Tongue (tissue), 2 donors: ENCODE results near the gene PIP4K2A. TPM values are rescaled to one million over a fixed set of nuclear protein-coding genes. Genes with fewer than 3 reads are reported as not detected.
"Not testable (repeated sequence)": the region's sequence is repeated elsewhere in the genome, so short reads cannot be mapped to it uniquely, and the experiment has no call there.

Experiments
- DNase-seq: peaks from one replicate; pipeline ENCODE4 v3.0.0-alpha.2; 2015
- total RNA-seq: library from RNA; depleted of rRNA; stranded (reverse); fragments of >200 nt; gene quantifications from one replicate; pipeline ENCODE4 v1.2.3, GENCODE V29; 2014

The PIP4K2A gene
- total RNA-seq, 1 donor from 2014 or later: 19.8 TPM

GRCh38 chr10:22692119-22692518 lies 22.3 kb downstream of the PIP4K2A start:
- DNase-seq: not testable (repeated sequence)

- DNase-seq: no peak
These were observed 23.6 kb downstream of the PIP4K2A start for GRCh38 chr10:22690614-22691431.

GRCh38 chr10:22690158-22690557 lies 24.2 kb downstream of the PIP4K2A start:
- DNase-seq: no peak

- no peak for DNase-seq
These were observed 28.0 kb downstream of the PIP4K2A start for GRCh38 chr10:22686347-22686746.

- DNase-seq: no peak
These were observed 28.5 kb downstream of the PIP4K2A start for GRCh38 chr10:22685926-22686325.

- peak; percentile 59 for DNase-seq
These were observed 29.7 kb downstream of the PIP4K2A start for GRCh38 chr10:22684699-22685098.

- DNase-seq: no peak
These were observed 31.3 kb downstream of the PIP4K2A start for GRCh38 chr10:22683140-22683389.

GRCh38 chr10:22682237-22683139 lies 31.9 kb downstream of the PIP4K2A start:
- no peak for DNase-seq

GRCh38 chr10:22681783-22682183 lies 32.6 kb downstream of the PIP4K2A start:
- no peak for DNase-seq

GRCh38 chr10:22681301-22681700 lies 33.1 kb downstream of the PIP4K2A start:
- DNase-seq: no peak

GRCh38 chr10:22679608-22680007 lies 34.8 kb downstream of the PIP4K2A start:
- no peak for DNase-seq

GRCh38 chr10:22677333-22677732 lies 37.0 kb downstream of the PIP4K2A start:
- no peak for DNase-seq

GRCh38 chr10:22676435-22676834 lies 37.9 kb downstream of the PIP4K2A start:
- DNase-seq: no peak

GRCh38 chr10:22674573-22674930 lies 39.8 kb downstream of the PIP4K2A start:
- no peak for DNase-seq

GRCh38 chr10:22673785-22674572 lies 40.4 kb downstream of the PIP4K2A start:
- DNase-seq: peak; percentile 61

- no peak for DNase-seq
These were observed 41.3 kb downstream of the PIP4K2A start for GRCh38 chr10:22673091-22673392.

- DNase-seq: no peak
These were observed 41.9 kb downstream of the PIP4K2A start for GRCh38 chr10:22672319-22673090.

GRCh38 chr10:22670788-22671187 lies 43.6 kb downstream of the PIP4K2A start:
- peak; percentile 79 for DNase-seq

GRCh38 chr10:22669163-22669711 lies 45.1 kb downstream of the PIP4K2A start:
- no peak for DNase-seq

GRCh38 chr10:22667093-22667480 lies 47.3 kb downstream of the PIP4K2A start:
- DNase-seq: no peak

- no peak for DNase-seq
These were observed 47.9 kb downstream of the PIP4K2A start for GRCh38 chr10:22666287-22667092.
